ENCODE results near the gene UNK. TPM values are rescaled to one million over a fixed set of nuclear protein-coding genes. Genes with fewer than 3 reads are reported as not detected.
"Not testable (repeated sequence)": the region's sequence is repeated elsewhere in the genome, so short reads cannot be mapped to it uniquely, and the experiment has no call there.

Gene UNK
- polyA plus RNA-seq, 2 donors = 18.2 to 26.3 TPM

DNA sequence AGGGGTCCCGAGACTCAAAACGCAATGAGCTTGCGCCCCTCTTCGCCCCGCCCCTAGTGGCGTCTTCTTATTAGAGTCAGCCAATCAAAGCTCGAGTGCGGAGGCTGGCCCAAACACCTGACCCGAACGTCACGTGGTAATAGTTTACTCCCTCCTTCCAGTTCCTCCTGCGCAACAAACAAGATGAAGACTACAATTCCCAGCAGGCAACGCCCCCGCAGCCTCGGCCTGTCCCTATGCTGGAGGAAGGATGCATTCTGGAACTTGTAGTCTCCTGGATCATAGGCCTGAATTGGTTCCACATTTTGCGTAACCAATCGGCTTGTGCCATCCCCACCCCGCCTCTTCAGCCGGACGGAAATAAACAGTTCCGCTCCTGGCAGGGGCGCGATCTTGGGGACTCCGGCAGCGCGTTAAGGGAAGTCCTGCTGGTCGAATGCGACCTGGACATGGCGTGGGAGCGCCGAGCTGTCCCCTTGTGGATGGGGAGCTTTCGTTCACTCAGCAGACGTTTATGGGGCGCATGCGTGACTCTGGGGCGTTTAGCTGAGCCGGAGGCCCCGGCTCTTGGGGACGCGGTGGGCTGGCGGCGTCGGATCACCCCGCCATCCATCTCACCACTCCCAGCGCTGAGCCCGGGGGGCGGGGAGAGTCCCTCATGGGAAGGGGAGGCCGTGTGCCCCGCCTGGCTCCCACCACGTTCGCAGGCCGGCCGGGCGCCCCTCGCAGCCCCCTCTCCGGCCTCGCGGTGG lies 70.9 kb downstream of the UNK start, which contains the start of gene WBP2:
Gene WBP2 (minus strand): TSS at position 26 of the 752 bp plus-strand sequence. CDS start 38 bp downstream, outside the sequence.
- 0% methylated on average over 58 of the region's 58 CpGs for WGBS, 2 donors
- H3K27ac ChIP-seq (ENCODE audit: low read depth in 2 of 2, low read length in 1 of 2) = peak within 1 kb of the TSS; percentile 95 to 98
- no peaks in the 10 kb centered on the region for H3K9me3 ChIP-seq (ENCODE audit: control insufficient read depth in 2 of 2, insufficient read depth in 1 of 2, low read depth in 1 of 2, low read length in 1 of 2)
- H3K27me3 ChIP-seq (ENCODE audit: control insufficient read depth in 1 of 2, insufficient read depth in 2 of 2, low read length in 2 of 2) = no peaks in the 10 kb centered on the region
- H3K4me3 ChIP-seq (ENCODE audit: low read depth in 1 of 2, low read length in 2 of 2) = peak within 1 kb of the TSS; percentile 82 to 95
- peaks cover 0 to 8% of the 10 kb centered on the region in 2 donors for H3K4me1 ChIP-seq (ENCODE audit: control insufficient read depth in 2 of 2, insufficient read depth in 2 of 2, low read length in 1 of 2)
- peaks cover 8 to 10% of the 10 kb centered on the region in 2 donors for H3K36me3 ChIP-seq (ENCODE audit: control insufficient read depth in 2 of 2, insufficient read depth in 2 of 2, low read length in 1 of 2)

DNA sequence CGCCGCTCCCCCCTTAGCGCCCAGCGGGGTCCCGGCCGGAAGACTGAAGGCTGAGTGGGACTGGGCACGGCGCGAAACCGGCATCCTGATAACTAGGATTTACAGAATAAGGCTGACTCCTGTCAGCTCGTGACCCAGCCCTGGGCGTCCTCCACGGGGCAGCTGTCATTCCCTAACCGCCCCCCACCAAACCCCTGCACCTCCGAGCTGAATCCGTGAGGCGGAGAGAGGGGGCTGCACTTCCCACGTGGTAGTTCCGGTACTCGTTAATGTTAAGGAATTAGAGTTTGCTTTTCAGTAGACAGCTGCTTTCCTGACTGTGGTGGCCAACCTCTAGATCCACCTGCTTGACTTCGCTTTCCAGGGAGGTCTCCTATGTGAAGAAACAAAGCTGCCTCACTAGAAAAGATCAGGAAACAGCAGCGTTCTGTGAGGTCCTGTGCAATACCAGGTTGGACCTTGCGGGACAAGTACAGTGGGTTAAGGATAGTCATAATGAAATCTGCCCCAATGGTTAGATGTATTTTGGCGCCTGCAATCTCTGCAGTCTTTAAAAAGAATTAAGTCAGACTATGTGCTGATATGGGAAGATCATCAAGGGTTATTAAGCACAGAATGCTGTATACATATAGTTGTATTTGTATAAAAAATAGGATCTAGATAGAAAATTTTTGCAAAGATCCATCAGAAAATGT lies 71.6 kb downstream of the UNK start:
- Histone ChIP-seq H3K9me3 (ENCODE audit: control insufficient read depth in 2 of 2, insufficient read depth in 1 of 2, low read depth in 1 of 2, low read length in 1 of 2) (no peaks in the 10 kb centered on the region), H3K27ac (ENCODE audit: low read depth in 2 of 2, low read length in 1 of 2) (peak overlapping the region; percentile 95 to 98), H3K36me3 (ENCODE audit: control insufficient read depth in 2 of 2, insufficient read depth in 2 of 2, low read length in 1 of 2) (peaks cover 2 to 3% of the 10 kb centered on the region in 2 donors), H3K4me1 (ENCODE audit: control insufficient read depth in 2 of 2, insufficient read depth in 2 of 2, low read length in 1 of 2) (peaks cover 0 to 8% of the 10 kb centered on the region in 2 donors), H3K4me3 (ENCODE audit: low read depth in 1 of 2, low read length in 2 of 2) (peak overlapping the region; percentile 82 to 95), H3K27me3 (ENCODE audit: control insufficient read depth in 1 of 2, insufficient read depth in 2 of 2, low read length in 2 of 2) (no peaks in the 10 kb centered on the region)
- 2 to 3% methylated on average over 23 to 24 of the region's 24 CpGs for WGBS, 2 donors

DNA sequence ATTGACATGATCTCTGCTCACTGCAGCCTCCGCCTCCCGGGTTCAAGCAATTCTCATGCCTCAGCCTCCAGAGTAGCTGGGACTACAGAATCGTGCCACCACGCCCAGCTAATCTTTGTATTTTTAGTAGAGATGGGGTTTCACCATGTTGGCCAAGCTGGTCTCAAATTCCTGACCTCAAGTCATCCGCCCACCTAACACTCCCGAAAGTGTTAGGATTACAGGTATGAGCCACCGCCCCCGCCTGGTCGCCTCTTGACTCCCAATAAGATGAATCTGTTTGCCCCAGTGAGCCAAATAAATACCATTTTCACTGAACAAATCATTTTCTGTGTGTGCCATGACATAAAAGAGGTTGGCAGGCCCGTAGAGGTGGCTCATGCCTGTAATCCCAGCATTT lies 74.8 kb downstream of the UNK start:
- not testable (repeated sequence) for H3K27me3 ChIP-seq (ENCODE audit: control insufficient read depth in 1 of 2, insufficient read depth in 2 of 2, low read length in 2 of 2); H3K4me1 ChIP-seq (ENCODE audit: control insufficient read depth in 2 of 2, insufficient read depth in 2 of 2, low read length in 1 of 2); H3K36me3 ChIP-seq (ENCODE audit: control insufficient read depth in 2 of 2, insufficient read depth in 2 of 2, low read length in 1 of 2); H3K9me3 ChIP-seq (ENCODE audit: control insufficient read depth in 2 of 2, insufficient read depth in 1 of 2, low read depth in 1 of 2, low read length in 1 of 2); H3K4me3 ChIP-seq (ENCODE audit: low read depth in 1 of 2, low read length in 2 of 2)
- peak overlapping the region; percentile 0 to 30 for H3K27ac ChIP-seq (ENCODE audit: low read depth in 2 of 2, low read length in 1 of 2)
- 77 to 84% methylated on average over 10 of the region's 10 CpGs for WGBS, 2 donors

DNA sequence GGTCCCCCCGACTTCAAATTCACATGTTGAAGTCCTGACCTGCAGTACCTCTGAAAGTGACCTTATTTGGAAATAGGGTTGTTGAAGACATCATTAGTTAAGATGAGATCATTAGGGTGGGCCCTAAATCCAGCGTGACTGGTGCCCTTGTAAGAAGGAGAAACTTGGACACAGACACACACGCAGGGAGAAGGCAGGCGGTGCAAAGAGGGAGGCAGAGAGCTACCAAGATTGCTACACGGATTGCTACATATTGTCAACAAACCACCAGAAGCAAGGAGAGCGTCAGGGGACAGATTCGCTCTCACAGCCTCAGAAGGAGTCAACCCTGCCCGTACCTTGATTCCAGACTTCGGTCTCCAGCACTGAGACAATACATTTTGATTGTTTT lies 77.3 kb downstream of the UNK start:
- no peaks in the 10 kb centered on the region for H3K9me3 ChIP-seq (ENCODE audit: control insufficient read depth in 2 of 2, insufficient read depth in 1 of 2, low read depth in 1 of 2, low read length in 1 of 2)
- WGBS, 2 donors = 67 to 72% methylated on average over 9 of the region's 9 CpGs
- H3K4me3 ChIP-seq (ENCODE audit: low read depth in 1 of 2, low read length in 2 of 2) = no peak overlapping the region
- peak overlapping the region in 1 of 2 donors; percentile 57 for H3K27ac ChIP-seq (ENCODE audit: low read depth in 2 of 2, low read length in 1 of 2)
- H3K36me3 ChIP-seq (ENCODE audit: control insufficient read depth in 2 of 2, insufficient read depth in 2 of 2, low read length in 1 of 2) = no peaks in the 10 kb centered on the region
- no peaks in the 10 kb centered on the region for H3K27me3 ChIP-seq (ENCODE audit: control insufficient read depth in 1 of 2, insufficient read depth in 2 of 2, low read length in 2 of 2)
- H3K4me1 ChIP-seq (ENCODE audit: control insufficient read depth in 2 of 2, insufficient read depth in 2 of 2, low read length in 1 of 2) = peaks cover 0 to 2% of the 10 kb centered on the region in 2 donors

DNA sequence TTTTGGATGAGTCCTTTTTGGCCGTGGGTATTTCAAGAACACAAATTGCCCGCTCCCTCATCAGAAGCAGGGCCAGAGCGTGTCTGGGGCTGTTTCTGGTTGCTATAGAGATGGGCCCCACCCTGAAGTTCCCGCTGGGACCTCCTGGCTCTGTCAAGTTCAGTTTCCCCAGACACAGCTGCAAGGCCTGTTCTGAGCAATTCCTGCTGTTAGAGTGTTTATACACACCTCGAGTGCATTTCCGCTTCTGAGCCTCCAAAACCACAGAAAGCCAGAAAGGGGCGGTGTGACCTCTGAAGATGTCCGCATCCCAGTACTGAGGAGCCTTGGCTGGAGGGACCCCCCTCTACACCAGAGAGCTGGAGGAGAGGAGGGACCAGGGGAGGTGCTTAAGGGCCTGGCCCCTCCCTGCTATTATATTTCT lies 79.9 kb downstream of the UNK start:
- Histone ChIP-seq H3K4me3 (ENCODE audit: low read depth in 1 of 2, low read length in 2 of 2) (no peak overlapping the region), H3K36me3 (ENCODE audit: control insufficient read depth in 2 of 2, insufficient read depth in 2 of 2, low read length in 1 of 2) (no peaks in the 10 kb centered on the region), H3K4me1 (ENCODE audit: control insufficient read depth in 2 of 2, insufficient read depth in 2 of 2, low read length in 1 of 2) (peaks cover under 1 to 3% of the 10 kb centered on the region in 2 donors), H3K9me3 (ENCODE audit: control insufficient read depth in 2 of 2, insufficient read depth in 1 of 2, low read depth in 1 of 2, low read length in 1 of 2) (no peaks in the 10 kb centered on the region), H3K27me3 (ENCODE audit: control insufficient read depth in 1 of 2, insufficient read depth in 2 of 2, low read length in 2 of 2) (no peaks in the 10 kb centered on the region), H3K27ac (ENCODE audit: low read depth in 2 of 2, low read length in 1 of 2) (peak overlapping the region; percentile 70 to 86)
- WGBS, 2 donors = 12 to 27% methylated on average over 8 of the region's 8 CpGs

DNA sequence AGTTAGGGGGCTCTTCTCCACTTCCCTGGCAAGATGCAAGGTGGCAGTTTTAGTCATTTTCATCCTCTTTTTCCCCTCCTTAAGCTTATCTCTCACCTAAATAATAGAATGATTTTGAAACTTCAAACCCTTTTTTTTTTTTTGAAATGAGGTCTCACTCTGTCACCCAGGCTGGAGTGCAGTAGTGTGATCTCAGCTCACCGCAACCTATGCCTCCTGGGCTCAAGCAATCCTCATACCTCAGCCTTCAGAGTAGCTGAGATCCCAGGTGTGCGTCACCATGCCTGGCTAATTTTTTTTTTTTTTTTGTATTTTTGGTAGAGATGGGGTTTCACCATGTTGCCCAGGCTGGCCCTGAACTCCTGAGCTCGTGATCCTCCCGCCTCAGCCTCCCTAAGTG lies 80.3 kb downstream of the UNK start:
- not testable (repeated sequence) for H3K4me1 ChIP-seq (ENCODE audit: control insufficient read depth in 2 of 2, insufficient read depth in 2 of 2, low read length in 1 of 2); H3K9me3 ChIP-seq (ENCODE audit: control insufficient read depth in 2 of 2, insufficient read depth in 1 of 2, low read depth in 1 of 2, low read length in 1 of 2); H3K36me3 ChIP-seq (ENCODE audit: control insufficient read depth in 2 of 2, insufficient read depth in 2 of 2, low read length in 1 of 2); H3K4me3 ChIP-seq (ENCODE audit: low read depth in 1 of 2, low read length in 2 of 2); H3K27me3 ChIP-seq (ENCODE audit: control insufficient read depth in 1 of 2, insufficient read depth in 2 of 2, low read length in 2 of 2)
- H3K27ac ChIP-seq (ENCODE audit: low read depth in 2 of 2, low read length in 1 of 2) = peak overlapping the region; percentile 70 to 86
- 59 to 73% methylated on average over 4 of the region's 4 CpGs for WGBS, 2 donors

DNA sequence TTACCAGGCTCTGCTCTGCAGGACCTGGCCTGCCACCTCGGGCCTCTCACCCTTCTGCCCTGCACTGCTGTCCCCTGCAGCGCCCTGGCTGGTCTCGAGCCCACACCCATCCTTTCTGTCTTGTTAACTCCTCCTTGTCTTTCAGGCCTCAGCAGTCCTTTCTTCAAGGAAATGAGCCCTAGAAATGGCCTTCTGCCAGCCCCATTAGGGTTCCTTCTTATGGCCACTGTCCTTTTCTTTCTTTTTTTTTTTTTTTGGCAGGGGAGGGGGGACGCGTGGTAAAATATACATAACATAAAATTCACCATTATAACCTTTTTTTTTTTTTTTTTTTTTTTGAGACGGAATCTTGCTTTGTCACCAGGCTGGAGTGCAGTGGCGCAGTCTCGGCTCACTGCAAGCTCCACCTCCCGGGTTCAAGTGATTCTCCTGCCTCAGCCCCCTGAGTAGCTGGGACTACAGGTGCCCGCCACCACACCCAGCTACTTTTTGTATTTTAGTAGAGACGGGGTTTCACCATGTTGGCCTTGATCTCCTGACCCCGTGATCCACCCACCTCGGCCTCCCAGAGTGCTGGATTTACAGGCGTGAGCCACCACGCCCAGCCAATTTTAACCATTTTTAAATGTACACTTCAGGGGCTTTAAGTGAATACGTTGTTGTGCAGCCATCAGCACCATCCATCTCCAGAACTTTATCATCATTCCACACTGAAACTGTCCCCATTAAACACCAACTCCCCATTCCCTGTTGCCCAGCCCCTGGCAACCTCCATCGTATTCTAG lies 81.0 kb downstream of the UNK start:
- H3K4me1 ChIP-seq (ENCODE audit: control insufficient read depth in 2 of 2, insufficient read depth in 2 of 2, low read length in 1 of 2) = not testable (repeated sequence)

DNA sequence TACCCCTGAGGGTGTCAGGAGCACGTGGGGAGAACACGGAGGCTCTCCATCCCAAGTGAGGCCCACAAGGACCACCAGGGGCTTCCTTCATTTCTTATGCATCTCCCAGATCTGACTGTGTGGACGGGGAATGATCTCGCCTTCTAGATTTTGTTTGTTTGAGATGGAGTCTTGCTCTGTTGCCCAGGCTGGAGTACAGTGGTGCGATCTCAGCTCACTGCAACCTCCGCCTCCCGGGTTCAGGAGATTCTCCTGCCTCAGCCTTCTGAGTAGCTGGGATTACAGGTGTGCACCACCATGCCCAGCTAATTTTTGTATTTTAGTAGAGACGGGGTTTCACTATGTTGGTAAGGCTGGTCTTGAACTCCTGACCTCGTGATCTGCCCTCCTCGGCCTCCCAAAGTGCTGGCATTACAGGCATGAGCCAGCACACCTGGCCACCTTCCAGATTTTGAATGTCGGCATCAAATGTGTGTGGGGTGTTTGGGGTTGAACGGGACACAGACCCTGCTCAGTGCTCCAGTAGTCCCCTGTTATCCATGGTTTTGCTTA lies 84.2 kb downstream of the UNK start:
- not testable (repeated sequence) for H3K36me3 ChIP-seq (ENCODE audit: control insufficient read depth in 2 of 2, insufficient read depth in 2 of 2, low read length in 1 of 2)

More for the DNA sequence above, 81.0 kb downstream of the UNK start:
- H3K27me3 ChIP-seq (ENCODE audit: control insufficient read depth in 1 of 2, insufficient read depth in 2 of 2, low read length in 2 of 2); H3K36me3 ChIP-seq (ENCODE audit: control insufficient read depth in 2 of 2, insufficient read depth in 2 of 2, low read length in 1 of 2); H3K4me3 ChIP-seq (ENCODE audit: low read depth in 1 of 2, low read length in 2 of 2); H3K9me3 ChIP-seq (ENCODE audit: control insufficient read depth in 2 of 2, insufficient read depth in 1 of 2, low read depth in 1 of 2, low read length in 1 of 2): not testable (repeated sequence)
- WGBS, 2 donors = 75 to 78% methylated on average over 16 to 17 of the region's 17 CpGs
- H3K27ac ChIP-seq (ENCODE audit: low read depth in 2 of 2, low read length in 1 of 2) = peak overlapping the region; percentile 38 to 67

More for the DNA sequence above, 84.2 kb downstream of the UNK start:
- H3K27ac ChIP-seq (ENCODE audit: low read depth in 2 of 2, low read length in 1 of 2) = peak overlapping the region; percentile 51 to 82
- 82 to 84% methylated on average over 12 of the region's 12 CpGs for WGBS, 2 donors
- peaks cover 4 to 11% of the 10 kb centered on the region in 2 donors for H3K4me1 ChIP-seq (ENCODE audit: control insufficient read depth in 2 of 2, insufficient read depth in 2 of 2, low read length in 1 of 2)
- not testable (repeated sequence) for H3K9me3 ChIP-seq (ENCODE audit: control insufficient read depth in 2 of 2, insufficient read depth in 1 of 2, low read depth in 1 of 2, low read length in 1 of 2); H3K27me3 ChIP-seq (ENCODE audit: control insufficient read depth in 1 of 2, insufficient read depth in 2 of 2, low read length in 2 of 2); H3K4me3 ChIP-seq (ENCODE audit: low read depth in 1 of 2, low read length in 2 of 2)

All from esophagus (tissue), 2 donors.